GM12878 (cell line): ENCODE results near the gene SPIB. TPM values are rescaled to one million over a fixed set of nuclear protein-coding genes. Genes with fewer than 3 reads are reported as not detected.

Source experiments
- BCLAF1 ChIP-seq: fragments of 450-650 bp; IDR thresholded peaks from 2 replicates; pipeline ENCODE4 v1.6.1; 2017; ENCODE audit warnings: antibody characterized with exemption, mild to moderate bottlenecking, moderate library complexity
- FOS ChIP-seq: IDR thresholded peaks from 3 replicates; pipeline ENCODE4 v1.6.1; 2011; ENCODE audit warnings: borderline replicate concordance; ENCODE audit not compliant: insufficient read length; ENCODE audit errors: extremely low read depth
- NBN ChIP-seq: fragments of 450-650 bp; IDR thresholded peaks from 2 replicates; pipeline ENCODE4 v1.6.1; 2016
- NFYB ChIP-seq: IDR thresholded peaks from 2 replicates; pipeline ENCODE4 v1.6.1; 2011; ENCODE audit warnings: low read depth, mild to moderate bottlenecking, low read length, improper control_type of control experiment, moderate library complexity; ENCODE audit not compliant: insufficient read depth
- RAD21 ChIP-seq: IDR thresholded peaks from 2 replicates; pipeline ENCODE4 v1.6.1; 2011; ENCODE audit warnings: mild to moderate bottlenecking, low read depth, low read length, moderate library complexity; ENCODE audit not compliant: insufficient read depth
- RB1 ChIP-seq: fragments of 450-650 bp; formaldehyde crosslinking; IDR thresholded peaks from 2 replicates; pipeline ENCODE4 v1.6.1; 2017; ENCODE audit warnings: mild to moderate bottlenecking, borderline replicate concordance
- SREBF1 ChIP-seq: IDR thresholded peaks from 2 replicates; pipeline ENCODE4 v1.6.1; 2012; ENCODE audit warnings: mild to moderate bottlenecking, low read length
- SREBF2 ChIP-seq: IDR thresholded peaks from 2 replicates; pipeline ENCODE4 v1.6.1; 2012; ENCODE audit warnings: mild to moderate bottlenecking, low read length
- TCF12 ChIP-seq: IDR thresholded peaks from 2 replicates; pipeline ENCODE4 v1.6.1; 2011; ENCODE audit warnings: low read depth, mild to moderate bottlenecking, low read length
- YY1 ChIP-seq: IDR thresholded peaks from 2 replicates; pipeline ENCODE4 v1.6.1; 2011; ENCODE audit warnings: low read depth, mild to moderate bottlenecking, low read length
- ZBTB40 ChIP-seq: fragments of 450-650 bp; IDR thresholded peaks from 2 replicates; pipeline ENCODE4 v1.6.1; 2016; ENCODE audit warnings: mild to moderate bottlenecking, moderate library complexity, borderline replicate concordance
- ZNF217 ChIP-seq: fragments of 450-650 bp; IDR thresholded peaks from 2 replicates; pipeline ENCODE4 v1.6.1; 2017; ENCODE audit warnings: antibody characterized with exemption, mild to moderate bottlenecking
- ZNF384 ChIP-seq: IDR thresholded peaks from 2 replicates; pipeline ENCODE4 v1.6.1; 2012; ENCODE audit warnings: low read depth, mild to moderate bottlenecking, low read length, improper control_type of control experiment, borderline replicate concordance
- polyA plus RNA-seq, 11 experiments: library from polyadenylated mRNA; depleted of rRNA in 4 of 11; unstranded in 6 of 11; stranded (reverse) in 5 of 11; fragments of >200 nt; fragmentation: Nextera tagmentation in 4 of 11; fragmentation: Illumina TruSeq in 1 of 11; extraction: Ambion mirVana in 4 of 11; extraction: Trizol in 1 of 11; gene quantifications; 1 replicate in 1 of 11; 2 replicates in 10 of 11; pipeline versions ENCODE4 v1.2.1 to v1.2.3, GENCODE V29; 2011 to 2016; ENCODE audit warnings: inconsistent platforms in 2 of 11, missing spikeins in 2 of 11, low read depth in 1 of 11
- total RNA-seq, 4 experiments: library from RNA; depleted of rRNA in 3 of 4; stranded (reverse); fragments of >200 nt in 3 of 4; fragmentation: Illumina TruSeq in 1 of 4; extraction: Trizol in 1 of 4; gene quantifications; 2 replicates each; pipeline versions ENCODE4 v1.2.1 to v1.2.3, GENCODE V29; 2013 to 2021

SPIB gene
- total and polyA plus RNA-seq, 10 of the 15 experiments (the other 5 are each of a cell fraction or from before 2014, with no cell fraction given): 3.5 to 123 (median 56.0) TPM

- TF ChIP-seq YY1 (no peak), ZNF384 (no peak), SREBF2 (no peak), ZNF217 (no peak; the same call in 1 of the 2 replicates), FOS (no peak), BCLAF1 (no peak), SREBF1 (no peak), TCF12 (no peak), RAD21 (no peak), RB1 (0 out of 2 replicates have a peak, but pooled peaks have one; percentile 41), NFYB (no peak), ZBTB40 (no peak), NBN (no peak)
Measured at GRCh38 chr19:50475736-50476223, 57.0 kb downstream of the SPIB start (continued).
